ENCODE data around the gene PAPPA2. TPM values are rescaled to one million over a fixed set of nuclear protein-coding genes. Genes with fewer than 3 reads are reported as not detected.
"Not testable (repeated sequence)": the region's sequence is repeated elsewhere in the genome, so short reads cannot be mapped to it uniquely, and the experiment has no call there.

PAPPA2 gene
- total RNA-seq, 1 donor from 2014 or later, result 0.41 TPM

- DNase-seq, result no peak
- H3K36me3 ChIP-seq, result no peaks in the 10 kb centered on the region
- peak; percentile 32 for TF ChIP-seq CTCF (IDR thresholded peaks at IDR 0.05; ENCODE audit: borderline replicate concordance)
- no peaks in the 10 kb centered on the region for H3K4me1 ChIP-seq
- intact Hi-C loops (cut with micrococcal nuclease), result no loop called here
- H3K9me3 ChIP-seq (replicated peaks), result no peaks in the 10 kb centered on the region
- H3K4me3 ChIP-seq, result no peak overlapping the region
- no peaks in the 10 kb centered on the region for H3K27me3 ChIP-seq (ENCODE audit: low read depth)
- no peak overlapping the region for H3K27ac ChIP-seq (replicated peaks)
Observed at GRCh38 chr1:176444286-176444685, 18.7 kb upstream of the PAPPA2 start.

- intact Hi-C loops (cut with micrococcal nuclease), result no loop called here
- no peak for DNase-seq
- TF ChIP-seq CTCF (IDR thresholded peaks at IDR 0.05; ENCODE audit: borderline replicate concordance), result no peak
- H3K4me1 ChIP-seq, result no peaks in the 10 kb centered on the region
- no peak overlapping the region for H3K27ac ChIP-seq (replicated peaks)
- H3K4me3 ChIP-seq, result no peak overlapping the region
- H3K27me3 ChIP-seq (ENCODE audit: low read depth), result no peaks in the 10 kb centered on the region
- H3K36me3 ChIP-seq, result no peaks in the 10 kb centered on the region
- H3K9me3 ChIP-seq (replicated peaks), result no peaks in the 10 kb centered on the region
Observed at GRCh38 chr1:176445402-176445801, 17.6 kb upstream of the PAPPA2 start.

- Histone ChIP-seq H3K36me3 (no peaks in the 10 kb centered on the region), H3K27me3 (ENCODE audit: low read depth) (no peaks in the 10 kb centered on the region), H3K27ac (replicated peaks) (no peak overlapping the region), H3K9me3 (replicated peaks) (peaks cover 12% of the 10 kb centered on the region), H3K4me3 (no peak overlapping the region), H3K4me1 (no peaks in the 10 kb centered on the region)
- TF ChIP-seq CTCF (IDR thresholded peaks at IDR 0.05; ENCODE audit: borderline replicate concordance), result no peak
- intact Hi-C loops (cut with micrococcal nuclease), result no loop called here
- DNase-seq, result no peak
Observed at GRCh38 chr1:176448340-176448739, 14.6 kb upstream of the PAPPA2 start.

- Histone ChIP-seq H3K27ac (replicated peaks) (no peak overlapping the region), H3K27me3 (ENCODE audit: low read depth) (no peaks in the 10 kb centered on the region), H3K4me1 (no peaks in the 10 kb centered on the region), H3K4me3 (no peak overlapping the region), H3K36me3 (no peaks in the 10 kb centered on the region), H3K9me3 (replicated peaks) (peaks cover 12% of the 10 kb centered on the region)
- TF ChIP-seq CTCF (IDR thresholded peaks at IDR 0.05; ENCODE audit: borderline replicate concordance), result no peak
- intact Hi-C loops (cut with micrococcal nuclease), result no loop called here
- DNase-seq, result no peak
Observed at GRCh38 chr1:176450526-176450925, 12.4 kb upstream of the PAPPA2 start.

GRCh38 chr1:176451741-176452140 is 11.2 kb upstream of the PAPPA2 start:
- DNase-seq; H3K27ac ChIP-seq (replicated peaks); intact Hi-C loops (cut with micrococcal nuclease); H3K36me3 ChIP-seq; H3K27me3 ChIP-seq (ENCODE audit: low read depth); H3K4me3 ChIP-seq; H3K4me1 ChIP-seq: not testable (repeated sequence)
- peaks cover 14% of the 10 kb centered on the region for H3K9me3 ChIP-seq (replicated peaks)

- no peak for DNase-seq
- intact Hi-C loops (cut with micrococcal nuclease), result no loop called here
- Histone ChIP-seq H3K27ac (replicated peaks) (no peak overlapping the region), H3K36me3 (no peaks in the 10 kb centered on the region), H3K9me3 (replicated peaks) (peaks cover 31% of the 10 kb centered on the region), H3K4me3 (no peak overlapping the region), H3K4me1 (no peaks in the 10 kb centered on the region), H3K27me3 (ENCODE audit: low read depth) (no peaks in the 10 kb centered on the region)
- TF ChIP-seq CTCF (IDR thresholded peaks at IDR 0.05; ENCODE audit: borderline replicate concordance), result no peak
Observed at GRCh38 chr1:176456795-176457194, 6.2 kb upstream of the PAPPA2 start.

Measured in left ventricle myocardium inferior (tissue), 1 donor.